Measurements from ENCODE around the gene ODR4.

DNA sequence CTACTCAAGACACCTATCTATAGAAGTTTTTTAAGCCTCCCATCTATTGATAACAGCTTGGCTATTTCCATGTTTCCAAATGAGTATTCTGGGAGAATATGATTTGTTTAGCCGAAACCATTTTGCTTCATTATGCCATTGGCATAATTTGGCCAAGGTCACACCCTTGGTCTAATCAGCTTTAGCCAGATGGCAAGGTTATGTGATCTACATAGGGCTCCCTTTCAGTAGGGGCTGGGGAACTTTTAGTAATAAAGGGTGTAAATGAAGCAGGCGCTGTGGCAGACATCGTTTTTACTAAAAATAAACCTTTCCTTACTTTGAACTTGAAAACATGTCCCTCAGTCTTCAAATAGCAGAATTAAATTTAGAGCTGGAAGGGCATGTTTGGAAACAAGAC, 88.3 kb downstream of the ODR4 start:
- TF ChIP-seq POLR2AphosphoS5 (IDR thresholded peaks at IDR 0.05; ENCODE audit: low read depth, low read length): no peak
- no peak for TF ChIP-seq POLR2A (IDR thresholded peaks at IDR 0.05; ENCODE audit: low read depth, low read length)
- no peak for TF ChIP-seq TAF1 (IDR thresholded peaks at IDR 0.05; ENCODE audit: borderline replicate concordance, low read depth, low read length)
